CD1c-positive myeloid dendritic cell (primary cell): ENCODE data around the gene SERPINA12.
"Not testable (repeated sequence)": the region's sequence is repeated elsewhere in the genome, so short reads cannot be mapped to it uniquely, and the experiment has no call there.

Experiments used
- DNase-seq: peaks from one replicate; pipeline ENCODE4 v3.0.0-alpha.2; 2016; ENCODE audit errors: extremely low spot score

Gene SERPINA12

GRCh38 chr14:94536836-94537235 is 27.6 kb upstream of the SERPINA12 start:
- DNase-seq: no peak

- no peak for DNase-seq
Measured at GRCh38 chr14:94535506-94535905, 26.2 kb upstream of the SERPINA12 start.

GRCh38 chr14:94532447-94532846 is 23.2 kb upstream of the SERPINA12 start:
- DNase-seq: no peak

DNA sequence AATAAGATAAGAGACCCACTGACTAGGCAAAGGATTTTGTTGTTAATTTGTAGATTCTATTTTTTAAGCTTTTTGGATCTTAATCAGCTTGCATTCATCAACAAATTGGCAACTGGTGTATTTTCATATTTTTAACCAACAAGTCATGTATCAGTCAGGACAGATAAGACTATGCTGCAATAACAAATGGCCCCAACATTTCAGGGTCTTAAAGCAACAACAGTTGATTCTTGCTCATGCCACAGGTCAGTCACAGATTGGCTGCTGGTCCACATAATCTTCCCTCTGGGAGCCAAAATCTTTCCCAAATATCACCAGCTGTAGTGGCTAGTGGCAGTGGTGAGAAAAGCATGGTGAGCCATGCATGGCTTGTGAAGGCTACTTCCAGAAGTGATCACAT is 21.9 kb upstream of the SERPINA12 start:
- DNase-seq: no peak

DNA sequence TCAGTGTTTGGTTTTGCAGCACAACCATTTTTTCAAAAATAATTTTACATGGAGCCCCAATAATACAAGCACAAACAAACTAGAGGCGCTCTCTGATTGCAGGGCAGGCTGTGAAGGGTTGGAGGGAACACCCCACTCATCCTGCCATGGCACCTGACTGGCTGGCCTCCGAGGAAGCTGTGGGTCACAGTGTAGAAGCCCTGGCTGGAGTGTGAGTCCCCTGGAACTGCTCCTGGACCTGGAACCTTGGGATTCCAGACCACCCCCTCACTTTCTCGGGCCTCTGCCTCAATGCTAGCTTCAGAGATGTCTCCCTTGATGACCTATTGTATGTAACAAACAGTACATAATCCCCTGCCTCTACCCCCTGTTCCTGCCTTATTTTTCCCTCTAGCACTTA is 14.8 kb upstream of the SERPINA12 start:
- no peak for DNase-seq

DNA sequence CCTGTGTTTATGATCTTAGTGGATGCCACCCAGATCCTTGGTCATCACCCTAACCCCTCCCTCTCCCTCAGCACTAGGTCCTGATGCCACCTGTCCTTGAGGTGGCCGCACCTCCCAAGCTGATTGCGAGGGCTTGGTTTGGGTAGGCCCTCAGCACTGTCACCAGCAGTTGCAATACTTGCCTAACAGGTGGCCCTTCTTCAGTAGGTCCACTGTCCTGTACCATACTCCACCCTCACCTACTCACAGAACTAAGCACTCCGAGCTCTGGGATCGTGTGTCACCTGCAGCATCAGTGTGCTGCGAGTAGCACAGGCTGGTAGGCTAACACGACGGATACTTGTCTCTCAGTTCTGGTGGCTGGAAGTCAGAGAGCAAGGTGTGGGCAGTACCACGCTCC is 14.0 kb upstream of the SERPINA12 start:
- DNase-seq: no peak

DNA sequence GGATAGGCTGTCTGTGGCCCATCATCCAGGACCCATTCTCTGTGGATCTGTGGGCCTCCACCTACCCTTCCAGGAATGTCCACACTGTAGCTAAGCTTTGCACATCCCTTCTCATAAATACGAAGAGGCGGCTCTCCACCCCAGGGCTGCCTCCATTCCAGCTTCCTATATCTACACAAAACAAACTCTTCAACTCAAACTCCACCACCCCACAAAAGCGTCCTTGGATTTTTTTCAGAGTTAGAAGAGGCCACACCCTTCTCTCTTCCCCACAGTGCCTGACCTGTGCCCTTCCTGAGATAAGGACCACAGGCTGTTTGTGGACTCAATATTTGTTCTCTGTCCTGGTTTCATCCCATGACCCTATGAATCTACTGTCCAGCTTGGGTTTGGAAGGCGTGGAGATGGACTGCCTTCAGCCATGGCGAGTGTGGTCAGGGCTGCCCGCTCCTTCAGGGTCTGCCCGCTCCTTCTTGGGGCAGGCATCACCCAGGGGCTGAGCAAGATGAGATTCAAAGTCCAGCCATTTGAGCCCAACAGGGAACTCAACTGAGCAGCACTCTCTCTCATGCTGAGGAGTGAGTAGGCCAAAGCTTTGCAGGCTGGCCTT is 13.0 kb upstream of the SERPINA12 start:
- no peak for DNase-seq

GRCh38 chr14:94521375-94522114 is 12.3 kb upstream of the SERPINA12 start:
- DNase-seq: no peak

DNA sequence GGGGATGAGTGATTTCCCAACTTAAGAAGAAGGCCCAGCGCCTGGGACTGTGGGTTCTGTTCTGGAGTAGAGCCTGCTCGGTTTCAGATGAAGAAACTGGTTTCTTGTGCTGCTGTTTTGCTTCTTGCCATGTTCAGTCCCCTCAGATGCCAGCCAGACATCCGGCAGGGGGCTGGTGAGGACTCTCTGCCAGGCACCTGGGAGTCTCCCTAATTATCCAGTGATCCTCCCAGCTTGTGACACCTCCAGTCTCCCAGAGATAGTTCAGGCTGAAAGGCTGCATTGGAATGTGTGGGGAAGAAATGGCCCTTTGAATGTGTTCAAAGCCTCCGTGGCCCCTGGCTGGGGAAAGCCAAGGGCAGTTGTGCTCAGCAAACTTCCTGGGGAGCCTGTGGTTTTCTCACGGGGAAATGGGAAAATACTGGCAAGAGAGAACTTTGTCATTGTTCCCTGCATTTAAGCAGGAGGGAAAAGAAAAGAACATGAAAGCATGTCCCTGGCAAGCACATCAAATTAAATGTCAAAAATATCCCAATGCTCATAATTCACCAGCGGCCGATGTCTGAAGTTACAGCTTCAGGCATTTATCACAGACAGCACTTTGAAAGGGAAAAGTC is 8.5 kb upstream of the SERPINA12 start:
- DNase-seq: no peak

- no peak for DNase-seq
Measured at GRCh38 chr14:94517248-94517640, 8.0 kb upstream of the SERPINA12 start.

GRCh38 chr14:94515856-94516255 is 6.6 kb upstream of the SERPINA12 start:
- DNase-seq: no peak

DNA sequence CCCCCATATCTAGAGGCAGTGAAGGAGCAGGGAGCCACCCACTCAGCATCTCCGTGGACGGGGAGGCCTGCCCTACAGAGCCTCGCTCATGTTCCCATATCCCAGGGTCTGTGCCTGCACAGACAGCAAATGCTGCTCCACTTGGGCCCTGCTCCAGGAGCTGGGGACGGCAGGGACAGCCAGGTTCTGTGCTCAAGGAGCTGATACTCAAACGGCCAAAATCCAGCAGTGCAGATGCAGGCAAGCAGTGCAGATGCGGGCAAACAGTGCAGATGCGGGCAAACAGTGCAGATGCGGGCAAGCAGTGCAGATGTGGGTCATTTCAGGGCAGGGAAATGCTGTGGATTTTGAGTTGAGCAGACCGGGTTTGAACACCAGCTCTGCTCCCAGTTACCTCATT is 6.2 kb upstream of the SERPINA12 start:
- no peak for DNase-seq

DNA sequence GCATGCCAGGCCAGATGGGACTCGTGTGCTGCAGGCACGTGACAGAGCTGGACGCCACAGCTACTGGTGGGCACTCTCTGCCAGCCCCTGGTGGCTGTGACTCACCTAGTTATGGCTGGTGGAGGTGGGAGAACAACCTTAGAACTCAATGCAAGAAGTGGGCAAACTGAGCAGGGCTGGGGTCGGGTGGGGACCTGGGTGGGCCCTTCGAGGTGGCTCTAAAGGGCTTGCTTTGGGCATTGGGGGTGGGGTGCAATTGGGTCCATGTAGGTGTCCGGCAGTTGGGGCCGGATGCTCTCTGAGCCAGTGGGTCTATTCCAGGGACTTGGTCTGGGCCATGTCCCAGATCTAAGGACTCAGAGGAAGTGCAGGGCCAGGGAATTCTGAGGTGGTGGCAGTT is 5.1 kb upstream of the SERPINA12 start:
- DNase-seq: no peak

- not testable (repeated sequence) for DNase-seq
Measured at GRCh38 chr14:94510481-94510880, 1.2 kb upstream of the SERPINA12 start.

- no peak for DNase-seq
Measured at GRCh38 chr14:94505641-94506040, 3.6 kb downstream of the SERPINA12 start.

DNA sequence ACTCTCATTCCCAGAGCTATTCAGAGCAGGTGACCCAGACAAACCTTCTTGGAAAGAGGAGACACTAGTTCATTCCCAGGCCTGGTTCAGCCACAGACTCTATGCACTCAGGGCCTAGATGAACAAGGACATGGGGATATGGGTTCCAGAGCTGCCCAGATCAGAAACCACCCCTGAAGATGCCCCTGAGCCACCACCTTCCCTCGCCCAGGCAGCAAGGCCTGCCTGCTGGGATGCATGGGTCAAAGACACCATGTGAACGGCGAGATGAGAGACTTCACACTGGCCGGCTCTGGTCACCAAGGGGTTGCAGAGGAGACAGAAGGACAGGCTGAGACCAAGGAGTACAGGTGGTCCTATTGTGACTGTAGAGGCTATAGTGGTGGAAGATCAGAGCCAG is 4.1 kb downstream of the SERPINA12 start:
- no peak for DNase-seq

- no peak for DNase-seq
Measured at GRCh38 chr14:94501588-94502516, 7.4 kb downstream of the SERPINA12 start.

- no peak for DNase-seq
Measured at GRCh38 chr14:94500264-94500663, 9.0 kb downstream of the SERPINA12 start.

GRCh38 chr14:94499673-94500072 is 9.6 kb downstream of the SERPINA12 start:
- no peak for DNase-seq

GRCh38 chr14:94498215-94498614 is 11.1 kb downstream of the SERPINA12 start:
- no peak for DNase-seq

GRCh38 chr14:94494085-94494484 is 15.2 kb downstream of the SERPINA12 start:
- no peak for DNase-seq

DNA sequence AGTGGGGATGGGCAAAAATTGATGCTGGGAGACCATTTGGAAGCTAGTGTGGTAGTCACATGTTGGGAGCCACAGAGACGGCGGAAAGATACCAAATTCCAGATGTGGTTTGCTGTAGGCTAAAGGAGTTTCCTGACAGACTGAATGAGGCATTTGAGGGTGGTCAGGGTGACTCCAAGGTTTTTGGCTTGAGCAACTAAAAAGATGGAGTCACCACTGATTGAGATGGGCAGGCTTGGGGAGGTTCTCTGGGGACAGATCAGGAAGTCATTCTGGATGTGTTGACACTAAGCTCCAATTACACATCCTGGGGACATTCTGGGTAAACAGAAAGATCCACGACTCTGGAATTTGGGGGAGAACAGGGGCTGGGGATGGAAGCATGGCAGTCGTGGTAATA is 17.8 kb downstream of the SERPINA12 start:
- no peak for DNase-seq
